Measurements from ENCODE around the gene PODXL2.
"Not testable (repeated sequence)": the region's sequence is repeated elsewhere in the genome, so short reads cannot be mapped to it uniquely, and the experiment has no call there.

Gene PODXL2

DNA sequence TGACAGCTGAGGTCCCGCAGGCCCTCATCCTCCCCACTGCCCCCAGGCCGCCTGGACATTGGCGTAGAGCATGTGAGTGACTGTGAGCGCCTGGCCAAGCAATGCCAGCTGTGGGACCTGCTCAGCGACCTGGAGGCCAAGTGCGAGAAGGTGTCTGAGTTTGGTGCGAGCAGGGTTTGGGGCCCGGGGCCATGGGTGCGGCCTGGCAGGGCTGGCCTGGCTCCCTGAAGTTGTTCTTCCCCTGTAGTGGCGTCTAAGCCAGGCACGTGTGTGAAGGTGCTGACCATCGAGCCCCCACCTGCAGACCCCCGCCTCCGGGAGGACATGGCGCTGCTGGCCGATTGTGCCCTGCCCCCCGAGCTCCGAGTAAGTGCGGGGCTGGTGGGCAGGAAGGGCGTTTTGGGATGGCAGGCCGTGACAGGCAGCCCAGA, 48.0 kb downstream of the PODXL2 start:
- DNase-seq = peak; percentile 46

DNA sequence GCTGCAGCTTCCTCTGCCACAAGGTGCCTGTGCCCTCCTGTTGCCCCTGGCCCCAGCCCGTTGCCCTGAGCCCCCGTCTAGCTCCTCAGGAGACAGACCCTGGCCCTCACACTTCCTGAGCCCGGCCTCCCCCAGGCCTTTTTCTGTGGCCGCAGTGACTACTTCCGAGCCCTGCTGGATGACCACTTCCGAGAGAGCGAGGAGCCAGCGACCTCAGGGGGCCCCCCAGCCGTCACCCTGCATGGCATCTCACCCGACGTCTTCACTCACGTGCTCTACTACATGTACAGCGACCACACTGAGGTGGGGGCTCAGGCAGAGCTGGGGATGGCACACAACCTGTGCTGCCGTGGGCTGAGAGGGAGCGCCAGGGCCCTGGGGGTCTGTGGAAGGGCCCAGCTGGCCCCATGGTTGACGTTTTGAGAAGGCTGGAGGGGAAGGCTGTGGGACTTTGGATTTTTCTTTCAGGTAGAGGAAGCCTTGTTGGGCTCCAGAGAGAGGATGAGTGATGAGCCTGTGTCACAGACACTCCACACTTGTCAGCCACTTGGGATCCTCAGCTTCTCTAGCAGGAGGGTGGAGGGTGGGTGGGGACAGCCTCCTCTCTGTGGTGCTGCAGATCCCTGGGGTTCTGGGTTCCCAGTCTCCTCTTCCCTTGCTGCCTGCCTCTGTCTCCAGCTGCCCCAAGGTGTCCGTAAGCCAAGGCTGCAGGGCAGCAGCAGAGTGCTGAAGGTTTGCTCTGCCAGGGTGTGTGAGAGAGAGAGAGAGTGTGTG, 48.7 kb downstream of the PODXL2 start:
- DNase-seq = peak; percentile 47

DNA sequence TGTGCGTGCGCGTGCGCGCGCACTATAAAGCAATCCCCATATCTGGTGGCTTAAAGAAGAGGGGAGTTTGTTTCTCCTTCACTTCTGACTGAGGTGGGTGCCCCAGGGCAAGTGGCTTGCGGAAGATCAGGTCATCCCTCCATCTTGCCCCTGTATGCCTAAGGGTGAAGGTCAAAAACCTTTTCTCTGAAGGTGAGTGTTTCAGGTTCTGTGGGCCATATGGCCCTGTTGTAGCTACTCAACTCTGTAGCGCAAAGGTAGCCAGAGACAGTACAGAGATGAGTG, 49.3 kb downstream of the PODXL2 start:
- DNase-seq = no peak

DNA sequence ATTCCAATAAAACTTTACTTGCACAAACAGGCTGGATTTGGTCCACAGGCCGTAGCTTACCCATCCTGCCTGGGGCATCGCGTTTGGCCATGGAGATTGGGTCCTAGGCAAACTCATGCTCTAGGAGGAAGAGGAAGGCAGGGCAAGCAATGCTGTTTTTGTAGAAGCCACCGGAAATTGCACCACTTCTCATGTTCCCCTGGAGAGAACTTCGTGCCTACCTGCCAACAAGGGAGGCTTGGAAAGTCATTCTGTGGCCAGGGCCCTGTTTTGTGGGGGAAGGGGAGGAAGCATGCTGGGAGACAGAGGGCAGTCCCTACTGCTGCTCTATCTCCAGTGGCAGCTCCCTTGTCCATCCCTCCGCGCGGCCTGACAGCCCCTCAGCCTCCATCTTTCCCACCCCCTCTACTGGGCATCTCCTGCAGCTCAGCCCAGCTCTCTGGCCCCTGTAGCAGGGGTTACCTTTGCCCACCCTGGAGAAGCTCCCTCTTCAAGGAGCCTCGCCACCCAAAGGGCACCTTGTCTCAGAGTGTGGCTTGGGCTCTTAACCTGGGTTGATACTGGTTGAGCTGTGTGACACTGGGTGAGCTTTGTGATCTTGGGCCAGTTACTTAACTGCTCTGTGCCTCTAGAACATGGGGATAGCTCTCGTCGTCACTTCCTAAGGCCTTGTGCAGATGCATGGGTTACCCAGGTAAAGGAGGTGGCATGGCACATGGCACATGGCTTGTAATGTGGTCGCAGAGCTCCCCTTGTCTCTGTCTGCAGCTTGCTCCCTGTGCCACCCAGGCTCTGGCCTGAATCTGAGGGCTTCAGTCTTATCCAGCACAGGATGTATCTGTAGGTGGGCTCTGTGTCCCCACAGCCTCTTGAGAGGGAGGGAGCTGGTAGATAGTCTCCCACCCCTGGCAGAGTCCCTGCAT, 49.9 kb downstream of the PODXL2 start:
- DNase-seq = peak; percentile 43

DNA sequence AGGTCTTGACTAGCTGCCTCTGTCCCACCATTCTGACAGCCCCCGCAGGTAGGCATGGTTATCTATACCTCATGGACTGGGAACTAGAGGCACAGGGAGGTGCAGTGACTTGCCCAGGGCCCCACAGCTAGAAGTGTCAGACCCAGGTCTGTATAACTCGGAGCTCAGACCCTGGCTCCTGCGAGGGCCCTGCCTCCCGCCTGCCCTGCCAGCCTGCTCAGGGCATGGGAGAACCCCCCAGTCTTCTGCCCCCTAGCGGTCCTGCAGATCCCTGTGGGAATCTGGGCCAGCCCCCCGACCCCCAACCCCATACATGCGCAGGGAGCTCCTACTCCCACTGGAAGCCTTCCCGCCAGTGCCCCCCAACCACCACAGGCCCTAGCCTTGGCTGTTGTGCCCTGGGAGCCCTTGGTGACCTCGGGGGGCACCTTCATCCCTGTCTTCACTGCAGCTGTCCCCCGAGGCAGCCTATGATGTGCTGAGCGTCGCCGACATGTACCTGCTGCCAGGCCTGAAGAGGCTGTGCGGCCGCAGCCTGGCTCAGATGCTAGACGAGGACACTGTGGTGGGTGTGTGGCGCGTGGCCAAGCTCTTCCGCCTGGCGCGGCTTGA, 50.7 kb downstream of the PODXL2 start:
- DNase-seq = peak; percentile 50

DNA sequence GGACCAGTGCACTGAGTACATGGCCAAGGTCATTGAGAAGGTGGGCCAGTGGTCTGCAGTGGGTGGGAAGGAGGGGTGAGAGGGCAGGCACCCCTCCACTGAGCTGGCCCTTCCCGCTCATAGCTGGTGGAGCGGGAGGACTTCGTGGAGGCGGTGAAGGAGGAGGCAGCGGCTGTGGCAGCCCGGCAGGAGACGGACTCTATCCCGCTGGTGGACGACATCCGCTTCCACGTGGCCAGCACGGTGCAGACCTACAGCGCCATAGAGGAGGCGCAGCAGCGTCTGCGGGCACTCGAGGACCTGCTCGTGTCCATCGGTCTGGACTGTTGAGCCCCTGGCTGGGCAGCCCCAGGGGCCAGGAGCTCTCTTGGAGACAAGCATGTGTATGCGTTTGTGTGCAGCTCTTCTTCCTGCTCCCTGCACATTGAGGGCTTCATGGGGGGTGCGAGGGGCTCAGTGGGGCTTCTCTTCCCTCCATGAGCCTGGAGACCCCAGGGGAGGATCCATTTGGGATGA, 51.2 kb downstream of the PODXL2 start:
- DNase-seq = peak; percentile 34

DNA sequence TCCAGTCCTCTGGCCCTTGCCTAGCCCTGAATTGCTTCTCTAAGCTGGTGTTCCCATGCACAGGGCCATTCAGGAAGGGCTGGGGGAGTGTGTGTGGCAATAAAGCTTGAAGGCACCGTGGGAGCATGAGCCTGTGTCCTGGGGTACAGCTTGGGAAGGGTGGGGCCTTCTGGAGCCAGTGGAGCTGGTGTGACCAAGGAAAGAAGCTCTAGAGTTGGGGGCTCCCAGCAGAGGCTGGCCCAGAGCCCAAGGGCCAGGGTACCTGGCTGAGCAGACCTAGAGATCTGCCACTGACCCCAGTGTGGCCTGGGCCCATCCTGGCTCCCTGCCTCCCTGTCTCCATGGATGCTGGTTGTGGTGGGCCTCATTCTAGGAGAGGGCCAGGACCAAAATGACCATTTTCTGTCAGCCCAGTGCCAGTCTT, 51.8 kb downstream of the PODXL2 start:
- peak; percentile 35 for DNase-seq

DNA sequence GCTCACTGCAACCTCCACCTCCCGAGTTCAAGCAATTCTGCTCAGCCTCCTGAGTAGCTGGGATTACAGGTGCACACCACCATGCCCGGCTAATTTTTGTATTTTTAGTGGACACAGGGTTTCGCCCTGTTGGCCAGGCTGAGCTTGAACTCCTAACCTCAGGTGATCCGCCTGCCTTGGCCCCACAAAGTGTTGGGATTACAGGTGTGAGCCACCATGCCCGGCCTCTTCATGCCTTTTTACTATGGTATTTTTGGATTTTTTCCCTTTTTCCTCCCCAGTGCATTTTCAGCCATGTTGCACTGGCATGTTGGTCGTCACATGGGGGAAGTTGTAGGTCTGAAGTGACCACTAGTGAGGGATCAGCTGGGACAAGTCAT, 53.2 kb downstream of the PODXL2 start:
- DNase-seq = not testable (repeated sequence)

DNA sequence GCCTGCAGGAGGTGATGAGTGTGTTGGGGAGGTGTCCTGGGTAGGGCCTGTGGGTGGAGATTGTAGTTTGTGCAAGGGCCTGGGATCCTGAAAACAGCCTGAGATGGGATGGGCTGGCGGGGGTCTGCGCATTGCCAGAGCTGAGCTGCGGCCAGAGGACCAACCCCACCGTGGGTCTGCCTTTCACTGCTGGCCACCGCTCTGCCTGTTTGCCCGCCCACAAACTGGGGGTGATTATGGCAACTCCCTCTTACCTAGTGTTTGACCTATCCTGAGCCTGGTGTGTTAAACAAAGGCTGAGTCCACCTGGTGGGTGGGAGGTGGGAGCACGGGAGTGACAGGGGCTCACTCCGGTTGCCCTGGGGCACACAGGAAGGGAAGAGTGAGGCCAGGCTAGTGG, 53.6 kb downstream of the PODXL2 start:
- peak; percentile 50 for DNase-seq

DNA sequence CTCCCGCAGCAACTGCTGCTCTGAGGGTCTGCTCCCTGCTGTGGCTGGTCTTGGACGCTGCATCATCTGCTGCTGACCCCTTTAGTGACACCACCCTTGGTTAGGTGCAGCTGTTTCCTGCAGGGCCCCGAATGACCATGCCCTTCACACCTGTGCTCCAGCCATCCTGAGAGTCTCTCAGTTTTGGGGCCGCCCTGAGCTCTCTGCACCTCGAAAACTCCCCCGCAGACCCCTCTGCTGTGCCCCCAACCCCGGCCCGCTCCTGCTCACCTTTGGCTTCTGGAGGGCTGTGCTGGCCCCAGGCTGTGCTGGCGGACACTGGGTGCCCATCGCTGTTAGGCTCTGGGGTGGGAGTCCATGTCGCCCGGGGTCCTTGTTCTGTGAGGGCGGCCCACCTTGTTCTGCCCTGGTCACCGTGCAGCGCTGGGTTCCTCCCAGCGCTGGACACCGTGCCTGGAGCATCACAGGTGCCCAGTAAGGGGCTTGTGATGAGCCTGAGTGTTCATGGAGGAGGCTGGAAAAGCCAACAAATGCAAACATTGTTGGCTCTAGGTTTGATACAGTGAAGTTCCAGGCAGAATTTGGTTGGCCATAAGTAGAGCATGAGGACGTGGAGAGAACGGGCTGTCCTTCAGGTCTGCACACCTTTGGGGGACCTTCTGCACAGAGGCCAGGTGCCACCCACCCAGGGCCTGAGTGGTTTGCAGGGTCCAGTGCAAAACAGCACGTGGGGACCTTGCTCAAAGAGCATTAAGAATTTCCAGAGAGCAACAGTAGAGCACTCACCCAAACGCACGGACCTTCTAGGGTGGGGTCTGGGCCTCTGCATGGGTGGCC, 56.1 kb downstream of the PODXL2 start:
- peak; percentile 50 for DNase-seq

DNA sequence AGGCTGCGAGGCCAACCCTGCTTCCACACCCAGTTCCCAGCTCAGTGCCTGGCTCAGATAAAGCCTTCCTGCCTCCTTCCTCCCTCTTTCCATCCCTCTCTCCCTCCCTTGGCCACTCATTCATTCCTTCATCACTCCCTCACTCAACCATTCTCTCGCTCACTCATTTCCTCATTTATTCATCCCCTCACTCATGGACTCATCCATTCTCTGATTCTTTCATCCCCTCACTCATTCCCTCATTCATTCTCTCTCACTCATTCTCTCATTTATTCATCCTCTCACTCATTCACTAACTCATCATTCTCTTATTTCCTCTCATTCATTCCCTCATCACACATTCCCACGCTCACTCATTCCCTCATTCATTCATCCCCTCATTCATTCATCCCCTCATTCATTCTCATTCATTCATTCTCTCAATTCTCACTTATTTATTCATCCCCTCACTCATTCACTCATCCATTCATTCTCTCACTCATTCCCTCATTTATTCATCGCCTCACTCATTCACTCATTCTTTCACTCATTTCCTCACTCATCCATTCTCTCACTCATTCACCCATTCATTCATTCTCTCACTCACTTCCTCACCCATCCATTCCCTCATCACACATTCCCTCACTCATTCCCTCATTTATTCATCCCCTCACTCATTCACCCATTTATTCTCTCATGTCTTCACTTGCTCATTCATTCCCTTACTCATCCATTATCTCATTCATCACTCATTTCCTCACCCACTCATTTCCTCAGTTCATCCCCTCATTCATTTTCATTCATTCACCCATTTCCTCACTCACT, 56.9 kb downstream of the PODXL2 start:
- DNase-seq = no peak

DNA sequence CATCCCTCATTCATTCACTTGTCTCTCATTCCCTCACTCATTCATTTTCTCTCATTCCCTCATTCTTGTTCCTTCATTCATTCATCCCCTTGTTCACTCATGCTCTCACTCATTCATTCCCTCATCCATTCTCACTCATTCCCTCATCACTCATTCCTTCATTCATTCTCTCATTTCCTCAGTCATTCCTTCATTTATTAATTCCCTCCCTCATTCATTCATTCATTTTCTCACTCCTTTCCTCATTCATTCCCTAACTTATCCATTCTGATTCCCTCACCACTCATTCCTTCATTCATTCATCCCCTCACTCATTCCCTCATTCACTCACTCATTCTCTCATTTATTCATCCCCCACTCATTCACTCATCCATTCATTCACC, 57.5 kb downstream of the PODXL2 start:
- DNase-seq = no peak

DNA sequence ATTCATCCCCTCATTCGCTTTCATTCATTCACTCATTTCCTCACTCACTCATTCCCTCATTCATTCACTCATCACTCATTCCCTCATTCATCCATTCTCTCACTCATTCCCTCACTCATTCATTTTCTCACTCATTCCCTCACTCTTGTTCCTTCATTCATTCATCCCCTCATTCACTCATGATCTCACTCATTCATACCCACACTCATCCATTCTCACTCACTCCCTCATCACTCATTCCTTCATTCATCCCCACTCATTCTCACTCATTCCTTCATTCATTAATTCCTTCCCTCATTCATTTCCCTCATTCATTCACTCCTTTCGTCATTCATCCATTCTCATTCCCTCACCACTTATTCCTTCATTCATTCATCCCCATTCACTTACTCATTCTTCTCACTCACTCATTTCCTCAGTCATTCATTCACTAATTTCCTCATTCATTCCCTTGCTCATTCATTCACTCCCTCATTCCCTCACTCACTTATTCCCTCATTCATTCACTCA, 58.3 kb downstream of the PODXL2 start:
- no peak for DNase-seq

DNA sequence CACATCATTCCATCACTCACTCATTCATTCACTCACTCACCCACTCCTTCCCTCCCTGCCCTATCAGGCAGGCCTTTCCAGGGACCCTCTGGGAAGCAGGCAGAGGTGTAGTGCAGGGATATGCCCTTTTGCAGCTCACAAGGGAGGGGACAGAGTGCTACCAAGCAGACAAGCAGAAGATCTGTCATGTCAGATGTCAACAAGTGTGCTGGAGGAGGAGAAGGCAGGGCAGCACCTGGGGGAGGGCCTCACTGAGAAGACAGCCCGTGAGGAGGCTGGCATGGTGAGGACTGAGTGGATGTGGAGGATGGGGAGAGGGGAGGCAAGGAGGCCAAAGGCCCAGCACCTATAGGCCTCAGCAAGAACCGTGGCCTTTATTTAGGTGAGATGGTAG, 59.0 kb downstream of the PODXL2 start:
- DNase-seq = no peak

DNA sequence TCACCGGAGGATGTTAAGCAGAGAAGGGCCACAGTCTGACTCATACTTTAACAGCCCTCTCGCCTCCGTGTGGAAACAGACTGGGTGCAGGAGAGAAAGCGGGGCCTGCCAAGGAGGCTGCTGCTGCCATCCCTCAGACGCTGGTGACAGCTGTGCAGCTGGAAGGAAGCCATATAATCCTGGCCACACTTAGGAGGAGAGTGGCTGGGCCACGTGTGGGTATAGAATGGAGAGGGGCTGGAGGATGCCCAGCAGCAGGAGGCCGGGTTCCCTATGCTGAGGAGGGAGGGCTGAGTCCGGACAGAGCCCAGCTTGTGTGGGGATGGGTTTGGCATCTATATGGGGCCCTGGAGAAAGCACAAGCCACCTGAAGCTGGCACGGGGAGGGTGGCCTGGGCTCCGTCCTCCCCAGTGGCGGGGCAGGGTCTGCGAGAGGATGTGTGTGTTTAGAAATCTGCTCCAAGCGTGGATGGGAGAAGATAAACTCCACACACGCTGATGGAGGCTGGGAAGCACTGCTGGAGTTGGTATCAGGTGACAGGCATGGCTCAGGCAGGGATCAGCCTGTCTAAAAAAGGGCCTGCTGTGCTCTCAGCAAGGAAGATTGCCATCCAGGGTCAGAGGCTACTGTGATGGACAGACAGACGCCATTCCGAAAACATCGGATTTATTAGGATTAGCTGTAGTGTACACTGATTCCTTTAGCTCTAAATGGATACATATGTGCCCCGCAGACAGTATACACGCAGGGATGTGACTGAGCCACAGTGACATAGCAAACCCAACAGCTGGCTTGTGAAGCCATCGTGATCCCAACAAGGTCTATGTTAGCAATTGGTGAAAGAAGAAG, 59.7 kb downstream of the PODXL2 start:
- peak; percentile 74 for DNase-seq

DNA sequence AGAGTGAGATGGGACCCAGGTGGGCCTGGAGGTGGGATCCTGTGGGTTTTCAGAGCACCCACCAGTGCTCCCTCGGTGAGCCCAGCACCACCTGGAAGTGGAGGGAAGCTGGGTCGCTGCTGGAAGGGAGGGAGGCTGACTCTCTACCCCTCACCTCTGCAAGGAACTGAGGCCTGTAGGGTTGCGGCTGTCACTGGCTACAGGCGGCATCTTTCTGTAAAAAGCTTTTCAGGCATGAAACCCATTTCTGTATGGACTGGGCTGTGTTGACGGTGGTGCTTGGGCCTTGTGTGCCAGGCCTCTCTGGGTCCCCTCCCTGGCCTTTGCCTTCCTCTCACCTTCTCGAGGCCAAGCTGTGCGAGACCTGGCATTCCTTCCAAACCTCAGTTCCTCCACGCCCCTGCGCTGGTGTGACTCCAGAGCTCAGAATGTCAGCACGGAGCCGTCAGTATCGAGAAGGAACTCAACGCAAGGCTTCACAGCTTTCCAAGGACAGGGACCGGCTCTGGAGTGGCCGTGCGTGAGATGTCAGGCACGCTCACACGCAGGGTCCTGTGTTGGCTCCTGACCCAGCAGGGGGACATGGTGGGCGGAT, 60.4 kb downstream of the PODXL2 start:
- DNase-seq = peak; percentile 55

DNA sequence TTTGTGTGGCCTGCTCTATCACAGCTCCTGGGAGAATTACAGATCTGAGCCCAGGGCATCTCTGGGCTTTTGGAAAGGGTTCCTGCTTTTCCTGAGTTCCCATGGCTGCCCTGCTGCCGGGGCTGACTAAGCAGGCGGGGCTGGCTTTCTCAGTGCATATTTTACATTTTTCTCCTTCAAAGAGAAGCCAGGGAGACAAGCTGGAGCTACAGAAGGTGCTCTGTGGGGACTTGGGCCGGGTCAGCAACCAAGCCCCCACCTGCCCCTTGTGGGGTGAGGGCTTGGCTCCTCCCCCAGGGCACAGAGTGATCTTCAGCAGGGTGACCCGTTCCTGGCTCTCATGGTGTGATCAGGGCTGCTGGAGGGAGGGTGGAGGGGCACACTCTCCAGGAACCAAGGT, 61.1 kb downstream of the PODXL2 start:
- DNase-seq = peak; percentile 96

DNA sequence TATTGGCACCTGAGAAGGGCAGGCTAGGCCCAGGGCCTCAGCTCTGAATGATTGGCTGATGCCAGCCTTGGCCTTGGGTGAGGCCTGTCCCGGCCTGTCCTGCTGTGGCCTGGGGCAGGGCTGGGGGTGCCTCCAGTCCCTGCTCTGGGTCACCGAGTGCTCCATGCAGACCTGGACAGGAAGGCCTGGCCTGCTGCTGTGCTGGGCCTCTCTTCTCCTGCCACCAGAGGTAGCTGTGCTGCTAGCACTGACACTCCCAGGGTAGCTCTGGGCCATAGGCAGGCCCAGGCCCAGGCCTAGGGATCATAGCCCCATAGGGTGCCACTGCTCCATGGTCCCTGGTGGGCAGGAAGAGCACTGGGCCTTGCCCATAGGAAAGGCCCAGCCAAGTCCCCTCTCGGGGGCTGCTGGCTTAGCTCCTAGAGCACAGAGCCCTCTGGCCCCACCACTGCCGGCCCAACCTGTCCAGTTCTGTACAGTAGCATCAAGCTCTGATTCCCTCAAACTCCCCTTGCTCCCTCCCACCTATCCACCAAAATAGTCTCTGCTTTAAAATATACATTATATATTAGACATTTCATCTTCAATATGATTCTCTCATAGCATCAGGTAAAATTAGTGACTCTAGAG, 62.0 kb downstream of the PODXL2 start:
- DNase-seq = peak; percentile 93

DNA sequence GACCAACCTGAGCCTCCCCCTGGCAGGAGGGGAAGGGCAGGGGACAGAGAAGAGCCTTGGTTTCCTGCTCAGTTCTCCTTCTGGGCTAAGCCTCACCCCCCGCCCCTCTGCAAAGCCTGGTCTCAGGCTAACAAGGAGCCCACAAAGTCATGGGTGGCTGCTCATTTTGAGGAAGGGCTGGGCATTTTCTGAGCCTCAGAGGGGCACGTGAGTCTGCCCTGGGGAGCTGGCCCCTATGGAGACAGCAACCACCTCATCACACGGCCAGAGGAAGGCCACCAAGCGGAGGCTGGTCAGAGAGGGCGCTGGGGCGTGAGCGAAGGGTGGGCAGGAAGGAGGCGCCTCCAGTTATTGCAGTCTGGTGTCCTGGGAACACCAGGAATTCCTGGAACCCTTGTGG, 62.5 kb downstream of the PODXL2 start:
- DNase-seq = peak; percentile 54

DNA sequence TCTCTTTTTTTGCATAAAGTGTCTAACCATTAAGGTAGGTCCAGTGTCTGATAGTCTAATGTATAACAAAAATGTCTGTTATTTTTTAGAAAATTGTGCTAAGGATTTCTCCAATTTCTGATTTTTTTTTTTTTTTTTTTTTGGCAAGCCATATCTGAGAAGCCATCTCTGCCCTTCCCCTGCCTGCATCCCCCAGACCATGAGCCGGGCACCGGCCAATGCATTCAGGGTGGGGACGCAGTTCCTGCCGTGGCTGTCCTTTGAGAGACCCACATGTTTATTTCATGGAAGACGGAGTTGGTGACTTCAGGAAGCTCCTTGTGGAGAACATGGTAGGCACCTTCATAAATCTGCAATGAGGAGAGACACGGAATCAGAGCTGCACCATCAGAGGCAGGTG, 63.0 kb downstream of the PODXL2 start:
- DNase-seq = peak; percentile 21

Measured in islet precursor cell (in vitro differentiated cells).